H1 (cell line): Measurements from ENCODE around the gene TRIM15. TPM values are rescaled to one million over a fixed set of nuclear protein-coding genes. Genes with fewer than 3 reads are reported as not detected.

ENCODE experiments used
- CTCF ChIA-PET: fragments of 300-600 bp; sonication (Branson Sonifier 250); formaldehyde crosslinking; loops from one replicate; lab custom pipeline; 2021; ENCODE audit not compliant: partially characterized antibody; lab: Charles Lee
- POLR2A ChIA-PET: fragments of 300-600 bp; sonication (Branson Sonifier 250); formaldehyde crosslinking; loops from one replicate; lab custom pipeline; 2021; ENCODE audit warnings: inconsistent platforms; ENCODE audit not compliant: partially characterized antibody; lab: Charles Lee
- DNase-seq, 2 experiments: peaks; one replicate each; pipeline versions ENCODE4 v3.0.0 to v3.0.0-alpha.2; 2010 to 2022; ENCODE audit warnings: low spot score in 2 of 2, low read depth in 1 of 2, mixed read lengths in 1 of 2
- FAIRE-seq: peaks from 2 replicates; lab custom pipeline; 2011; peaks lifted over from hg19 to GRCh38; lab: Jason Lieb, UNC
- H2AFZ ChIP-seq: 2 replicates; pipeline ENCODE4 v1.8.1; 2012; ENCODE audit warnings: low read length, inconsistent platforms
- H2AK5ac ChIP-seq: 2 replicates; pipeline ENCODE4 v1.6.1; 2013; ENCODE audit warnings: low read depth, low read length
- H2BK120ac ChIP-seq: replicated peaks from 2 replicates; pipeline ENCODE3; 2013; ENCODE audit warnings: low read depth, low read length, inconsistent platforms
- H2BK12ac ChIP-seq: 2 replicates; pipeline ENCODE4 v1.6.1; 2013; ENCODE audit warnings: low read depth, low read length
- H2BK15ac ChIP-seq: 2 replicates; pipeline ENCODE4 v1.6.1; 2013; ENCODE audit warnings: low read length
- H2BK20ac ChIP-seq: 2 replicates; pipeline ENCODE4 v1.6.1; 2013; ENCODE audit warnings: low read length
- H2BK5ac ChIP-seq: 2 replicates; pipeline ENCODE4 v1.6.1; 2013; ENCODE audit warnings: low read depth, low read length
- H3K14ac ChIP-seq: 2 replicates; pipeline ENCODE4 v1.6.1; 2013; ENCODE audit warnings: inconsistent platforms; ENCODE audit not compliant: insufficient read length
- H3K18ac ChIP-seq: 2 replicates; pipeline ENCODE4 v1.6.1; 2013; ENCODE audit warnings: low read length; ENCODE audit errors: extremely low read depth
- H3K23ac ChIP-seq: 2 replicates; pipeline ENCODE4 v1.6.1; 2013; ENCODE audit warnings: inconsistent platforms; ENCODE audit not compliant: insufficient read length
- H3K23me2 ChIP-seq: 2 replicates; pipeline ENCODE4 v1.6.1; 2013; ENCODE audit warnings: low read depth, low read length
- H3K27ac ChIP-seq: 2 replicates; pipeline ENCODE4 v1.6.1; 2011; ENCODE audit warnings: low read depth, low read length, inconsistent platforms
- H3K27me3 ChIP-seq, 4 experiments: replicated peaks in 1 of 4; 1 replicate in 1 of 4; 2 replicates in 3 of 4; pipeline versions ENCODE4 v1.6.1 to v1.8.1; 2011 to 2013; ENCODE audit warnings: low read length in 3 of 4, mild to moderate bottlenecking in 3 of 4, inconsistent platforms in 2 of 4, mixed read lengths in 2 of 4, moderate library complexity in 1 of 4; ENCODE audit not compliant: control insufficient read depth in 3 of 4, insufficient read depth in 3 of 4; ENCODE audit errors: extremely low read depth in 1 of 4
- H3K36me3 ChIP-seq, 4 experiments: 2 replicates each; pipeline versions ENCODE4 v1.6.1 to v1.8.1; 2011 to 2013; ENCODE audit warnings: mild to moderate bottlenecking in 4 of 4, low read length in 3 of 4, moderate library complexity in 2 of 4, control low read depth in 1 of 4, inconsistent platforms in 1 of 4; ENCODE audit not compliant: insufficient read depth in 4 of 4, control insufficient read depth in 2 of 4
- H3K4ac ChIP-seq: replicated peaks from 2 replicates; pipeline ENCODE3; 2013; ENCODE audit warnings: low read length, low read depth, mixed read lengths, inconsistent platforms; ENCODE audit not compliant: insufficient read length
- H3K4me1 ChIP-seq, 4 experiments: replicated peaks in 1 of 4; 1 replicate in 1 of 4; 2 replicates in 3 of 4; pipeline versions ENCODE4 v1.6.1 to v1.8.1; 2011 to 2013; ENCODE audit warnings: low read length in 3 of 4, inconsistent platforms in 2 of 4, mixed read lengths in 1 of 4; ENCODE audit not compliant: insufficient read depth in 4 of 4, control insufficient read depth in 3 of 4
- H3K4me2 ChIP-seq, 2 experiments: 2 replicates each; pipeline versions ENCODE4 v1.6.1 to v1.8.1; 2011 to 2013; ENCODE audit warnings: low read depth in 2 of 2, low read length in 2 of 2, control low read depth in 1 of 2, inconsistent platforms in 1 of 2, mild to moderate bottlenecking in 1 of 2; ENCODE audit not compliant: insufficient read depth in 1 of 2
- H3K4me3 ChIP-seq, 4 experiments: fragments of 200-600, 300-600 bp in 1 of 4; sonication (generic), shearing (Covaris generic), sonication (Bioruptor Twin) in 1 of 4; 2 replicates each; pipeline versions ENCODE4 v1.5.1 to v1.8.1; 2011 to 2016; ENCODE audit warnings: low read length in 4 of 4, low read depth in 3 of 4, control low read depth in 2 of 4, inconsistent platforms in 2 of 4, mild to moderate bottlenecking in 2 of 4, mixed read lengths in 1 of 4, moderate library complexity in 1 of 4; ENCODE audit not compliant: insufficient read depth in 2 of 4; ENCODE audit errors: extremely low read depth in 1 of 4
- H3K56ac ChIP-seq: replicated peaks from 2 replicates; pipeline ENCODE3; 2013; ENCODE audit warnings: low read depth, mild to moderate bottlenecking, mixed read lengths, low read length, inconsistent platforms; ENCODE audit not compliant: insufficient read length
- H3K79me1 ChIP-seq: 2 replicates; pipeline ENCODE4 v1.6.1; 2013; ENCODE audit warnings: low read depth, low read length, control low read depth
- H3K79me2 ChIP-seq, 2 experiments: 2 replicates each; pipeline versions ENCODE4 v1.6.1 to v1.8.1; 2012 to 2013; ENCODE audit warnings: low read length in 2 of 2, mild to moderate bottlenecking in 2 of 2, inconsistent platforms in 1 of 2; ENCODE audit not compliant: insufficient read depth in 2 of 2, control insufficient read depth in 1 of 2
- H3K9ac ChIP-seq, 4 experiments: replicated peaks in 1 of 4; 1 replicate in 1 of 4; 2 replicates in 3 of 4; pipeline versions ENCODE4 v1.6.1 to v1.8.1; 2011 to 2013; ENCODE audit warnings: low read depth in 3 of 4, low read length in 3 of 4, control low read depth in 2 of 4, mild to moderate bottlenecking in 2 of 4, moderate library complexity in 2 of 4, inconsistent platforms in 1 of 4; ENCODE audit errors: extremely low read depth in 1 of 4
- H3K9me3 ChIP-seq, 2 experiments: 2 replicates each; pipeline versions ENCODE4 v1.6.1 to v1.8.1; 2012 to 2013; ENCODE audit warnings: mild to moderate bottlenecking in 2 of 2, moderate library complexity in 2 of 2, control low read depth in 1 of 2, inconsistent platforms in 1 of 2, low read depth in 1 of 2, low read length in 1 of 2, mixed read lengths in 1 of 2; ENCODE audit not compliant: insufficient read depth in 2 of 2
- H4K20me1 ChIP-seq, 2 experiments: replicated peaks in 1 of 2; 2 replicates each; pipeline versions ENCODE3 to v1.8.1; 2011 to 2013; ENCODE audit warnings: inconsistent platforms in 2 of 2, low read length in 2 of 2, mild to moderate bottlenecking in 1 of 2; ENCODE audit not compliant: insufficient read depth in 2 of 2, control insufficient read depth in 1 of 2
- H4K5ac ChIP-seq: 2 replicates; pipeline ENCODE4 v1.6.1; 2013; ENCODE audit warnings: low read length, low read depth, mixed read lengths, inconsistent platforms; ENCODE audit not compliant: insufficient read length
- H4K8ac ChIP-seq: 2 replicates; pipeline ENCODE4 v1.8.0; 2013; ENCODE audit warnings: mild to moderate bottlenecking, moderate library complexity, low read length, inconsistent platforms; ENCODE audit not compliant: insufficient read depth; ENCODE audit errors: extremely low read depth
- H4K91ac ChIP-seq: replicated peaks from 2 replicates; pipeline ENCODE3; 2013; ENCODE audit warnings: low read length, mixed read lengths, inconsistent platforms; ENCODE audit not compliant: insufficient read length
- KDM1A ChIP-seq: fragments of 200-600, 300-600 bp; sonication (generic); IDR thresholded peaks from 2 replicates; pipeline ENCODE4 v1.7.1; 2016; ENCODE audit warnings: mild to moderate bottlenecking, low read length, borderline replicate concordance
- SRF ChIP-seq: IDR thresholded peaks from 2 replicates; pipeline ENCODE4 v1.6.1; 2011; ENCODE audit warnings: mild to moderate bottlenecking, low read depth, low read length, moderate library complexity
- TAF1 ChIP-seq: IDR thresholded peaks from 2 replicates; pipeline ENCODE4 v1.6.1; 2011; ENCODE audit warnings: mild to moderate bottlenecking, low read depth, low read length
- TAF7 ChIP-seq: optimal IDR thresholded peaks from 2 replicates; pipeline ENCODE3; 2011; ENCODE audit warnings: low read depth, mild to moderate bottlenecking, inconsistent platforms, low read length, moderate library complexity, borderline replicate concordance
- whole genome bisulfite sequencing, 2 experiments: shearing (Covaris generic) in 1 of 2; methylation state at CpG; one replicate each; pipeline versions ENCODE4 v1.1.6 to v1.1.7; 2013 to 2015; ENCODE audit warnings: low lambda C conversion rate in 2 of 2, mixed read lengths in 2 of 2, inconsistent platforms in 1 of 2, low coverage in 1 of 2, missing lambda C conversion rate in 1 of 2; ENCODE audit not compliant: insufficient replicate concordance in 2 of 2, insufficient coverage in 1 of 2, insufficient read length in 1 of 2; ENCODE audit errors: extremely low coverage in 1 of 2, missing lambda C conversion rate in 1 of 2; 5-methylcytosine and 5-hydroxymethylcytosine counted together
- polyA plus RNA-seq, 7 experiments: library from polyadenylated mRNA; depleted of rRNA in 3 of 7; stranded (reverse) in 5 of 7; unstranded in 2 of 7; fragments of >200 nt in 5 of 7; fragments of 200-250 nt in 2 of 7; gene quantifications; 1 replicate in 5 of 7; 2 replicates in 1 of 7; 4 replicates in 1 of 7; pipeline versions ENCODE4 v1.2.1 to v1.2.3, GENCODE V29; 2011 to 2013; ENCODE audit warnings: missing spikeins in 2 of 7, mixed read lengths in 2 of 7
- total RNA-seq: library from RNA; stranded (reverse); fragmentation: NEBNext Ultra II Directional; extraction: Animal tissue kit (Norgen Biotek cat#: 25700); gene quantifications from 2 replicates; pipeline ENCODE4 v1.2.1, GENCODE V29; 2021
- TF ChIP-seq, protein P1 (sequence below), 3 experiments: IDR thresholded peaks; 1 replicate in 2 of 3; 2 replicates in 1 of 3; pipeline versions ENCODE4 v1.5.1 to v1.6.1; 2011; ENCODE audit warnings: low read length in 3 of 3, mild to moderate bottlenecking in 3 of 3, inconsistent platforms in 2 of 3, low read depth in 1 of 3, moderate library complexity in 1 of 3; ENCODE audit not compliant: insufficient read depth in 1 of 3; ENCODE audit errors: control extremely low read depth in 1 of 3

Gene TRIM15
- total and polyA plus RNA-seq, 2 of the 8 experiments (the other 6 are each of a cell fraction or from before 2014, with no cell fraction given), result 0.18 to 0.48 TPM

DNA sequence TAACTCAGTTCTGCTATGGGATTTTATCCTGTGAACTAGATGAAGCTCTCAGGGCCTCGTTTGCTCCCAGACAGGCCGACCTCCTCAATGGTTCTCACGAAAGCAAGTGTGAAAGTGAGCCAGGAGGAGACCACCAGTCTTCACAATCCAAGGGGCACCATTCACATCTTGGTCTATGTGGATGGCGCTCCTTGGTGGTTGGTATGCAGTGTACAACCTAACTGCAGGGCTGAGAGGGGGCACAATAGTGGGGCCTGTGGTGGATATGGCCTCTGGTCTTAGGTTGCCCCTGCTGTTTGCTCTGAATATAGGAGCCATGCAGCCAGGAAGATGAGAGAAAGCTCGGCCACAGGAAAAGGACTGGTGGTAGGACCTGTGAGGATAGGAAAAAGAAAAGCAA is 25.2 kb downstream of the TRIM15 start:
- Histone ChIP-seq H2AK5ac (no peak overlapping the region), H2BK15ac (no peak overlapping the region), H3K4me2 (no peak overlapping the region), H4K20me1 (peaks cover 0 to 7% of the 10 kb centered on the region in 2 experiments), H3K56ac (no peak overlapping the region), H3K79me1 (no peaks in the 10 kb centered on the region), H2BK5ac (no peak overlapping the region), H3K23ac (no peak overlapping the region), H3K9me3 (no peaks in the 10 kb centered on the region; a peak in 1 of 4 replicates), H2BK12ac (no peak overlapping the region), H3K14ac (no peak overlapping the region), H3K27ac (no peak overlapping the region), H4K8ac (no peak overlapping the region), H3K4ac (no peak overlapping the region), H3K27me3 (no peaks in the 10 kb centered on the region; a peak in 1 of 7 replicates), H4K91ac (no peak overlapping the region), H3K36me3 (peaks cover 5 to 45% (median 33%) of the 10 kb centered on the region in 4 experiments; a peak in 7 of 8 replicates), H2BK120ac (no peak overlapping the region), H3K79me2 (no peaks in the 10 kb centered on the region), H3K4me3 (no peak overlapping the region), H2BK20ac (no peak overlapping the region), H4K5ac (no peak overlapping the region), H2AFZ (no peak overlapping the region), H3K4me1 (no peaks in the 10 kb centered on the region), H3K18ac (no peak overlapping the region), H3K9ac (no peak overlapping the region), H3K23me2 (no peaks in the 10 kb centered on the region)
- ChIA-PET CTCF (interaction anchor here (1.0 to 1.1 kb wide), 2 partner anchors 10 to 18 kb away, joined by 3 to 4 read pairs; no protein-coding TSS in a partner anchor), POLR2A (interaction anchor here (0.9 kb wide), 1 partner anchor 9 kb away, joined by 3 read pairs; no protein-coding TSS in a partner anchor)
- 89% methylated on average over 5 of the region's 5 CpGs; no CpG with 5 or more reads in 1 of the 2 experiments for WGBS, 2 experiments
- no peak for DNase-seq
- no peak for FAIRE-seq
- TF ChIP-seq TAF1 (no peak), SRF (no peak), TAF7 (no peak), KDM1A (no peak)
- TF ChIP-seq, protein P1, sequence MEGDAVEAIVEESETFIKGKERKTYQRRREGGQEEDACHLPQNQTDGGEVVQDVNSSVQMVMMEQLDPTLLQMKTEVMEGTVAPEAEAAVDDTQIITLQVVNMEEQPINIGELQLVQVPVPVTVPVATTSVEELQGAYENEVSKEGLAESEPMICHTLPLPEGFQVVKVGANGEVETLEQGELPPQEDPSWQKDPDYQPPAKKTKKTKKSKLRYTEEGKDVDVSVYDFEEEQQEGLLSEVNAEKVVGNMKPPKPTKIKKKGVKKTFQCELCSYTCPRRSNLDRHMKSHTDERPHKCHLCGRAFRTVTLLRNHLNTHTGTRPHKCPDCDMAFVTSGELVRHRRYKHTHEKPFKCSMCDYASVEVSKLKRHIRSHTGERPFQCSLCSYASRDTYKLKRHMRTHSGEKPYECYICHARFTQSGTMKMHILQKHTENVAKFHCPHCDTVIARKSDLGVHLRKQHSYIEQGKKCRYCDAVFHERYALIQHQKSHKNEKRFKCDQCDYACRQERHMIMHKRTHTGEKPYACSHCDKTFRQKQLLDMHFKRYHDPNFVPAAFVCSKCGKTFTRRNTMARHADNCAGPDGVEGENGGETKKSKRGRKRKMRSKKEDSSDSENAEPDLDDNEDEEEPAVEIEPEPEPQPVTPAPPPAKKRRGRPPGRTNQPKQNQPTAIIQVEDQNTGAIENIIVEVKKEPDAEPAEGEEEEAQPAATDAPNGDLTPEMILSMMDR (IDR thresholded peaks at IDR 0.05; ENCODE audit: control extremely low read depth in 1 of 3, insufficient read depth in 1 of 3, low read depth in 1 of 3, low read length in 3 of 3), result peak in 1 of 3 experiments; percentile 2; a peak in 1 of 4 replicates
